ENCODE results near the gene RNASET2. TPM values are rescaled to one million over a fixed set of nuclear protein-coding genes. Genes with fewer than 3 reads are reported as not detected.

RNASET2 gene
- total and polyA plus RNA-seq, 2 of the 13 experiments (the other 11 are each of a cell fraction or from before 2014, with no cell fraction given) = 44.6 to 597 TPM

DNA sequence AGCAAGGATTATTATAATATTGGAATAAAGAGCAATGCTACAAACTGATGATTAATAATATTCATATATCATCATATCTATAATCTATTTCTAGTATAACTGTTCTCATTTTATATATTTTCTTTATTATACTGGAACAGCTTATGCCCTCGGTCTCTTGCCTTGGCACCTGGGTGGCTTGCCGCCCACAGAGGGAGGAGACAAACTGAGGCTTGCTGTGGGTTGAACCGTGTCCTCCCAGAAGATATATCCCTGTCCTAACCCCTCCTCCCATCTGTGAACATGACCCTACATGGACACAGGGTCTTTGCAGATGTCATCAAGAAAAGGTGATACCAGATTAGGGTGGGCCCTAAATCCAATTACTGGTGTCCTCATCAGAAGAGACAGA, 4.7 kb downstream of the RNASET2 start (continued):
- no peak for TF ChIP-seq KAT7 (CRISPR knock-in tag; IDR thresholded peaks at IDR 0.05; ENCODE audit: borderline replicate concordance)
- no peak for TF ChIP-seq PRMT3 (CRISPR knock-in tag; IDR thresholded peaks at IDR 0.05; ENCODE audit: borderline replicate concordance, low read depth)
- TF ChIP-seq NR2C2 (CRISPR knock-in tag; IDR thresholded peaks at IDR 0.05; ENCODE audit: borderline replicate concordance) = no peak
- no peak for TF ChIP-seq TEAD2 (CRISPR knock-in tag; IDR thresholded peaks at IDR 0.05)
- no peak for TF ChIP-seq ZNF317 (CRISPR knock-in tag; IDR thresholded peaks at IDR 0.05)
- no peak for TF ChIP-seq BRF2 (CRISPR knock-in tag; IDR thresholded peaks at IDR 0.05)
- TF ChIP-seq, protein P1, sequence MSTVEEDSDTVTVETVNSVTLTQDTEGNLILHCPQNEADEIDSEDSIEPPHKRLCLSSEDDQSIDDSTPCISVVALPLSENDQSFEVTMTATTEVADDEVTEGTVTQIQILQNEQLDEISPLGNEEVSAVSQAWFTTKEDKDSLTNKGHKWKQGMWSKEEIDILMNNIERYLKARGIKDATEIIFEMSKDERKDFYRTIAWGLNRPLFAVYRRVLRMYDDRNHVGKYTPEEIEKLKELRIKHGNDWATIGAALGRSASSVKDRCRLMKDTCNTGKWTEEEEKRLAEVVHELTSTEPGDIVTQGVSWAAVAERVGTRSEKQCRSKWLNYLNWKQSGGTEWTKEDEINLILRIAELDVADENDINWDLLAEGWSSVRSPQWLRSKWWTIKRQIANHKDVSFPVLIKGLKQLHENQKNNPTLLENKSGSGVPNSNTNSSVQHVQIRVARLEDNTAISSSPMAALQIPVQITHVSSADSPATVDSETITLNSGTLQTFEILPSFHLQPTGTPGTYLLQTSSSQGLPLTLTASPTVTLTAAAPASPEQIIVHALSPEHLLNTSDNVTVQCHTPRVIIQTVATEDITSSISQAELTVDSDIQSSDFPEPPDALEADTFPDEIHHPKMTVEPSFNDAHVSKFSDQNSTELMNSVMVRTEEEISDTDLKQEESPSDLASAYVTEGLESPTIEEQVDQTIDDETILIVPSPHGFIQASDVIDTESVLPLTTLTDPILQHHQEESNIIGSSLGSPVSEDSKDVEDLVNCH (CRISPR knock-in tag; IDR thresholded peaks at IDR 0.05) = no peak
- no peak for TF ChIP-seq SP2 (CRISPR knock-in tag; IDR thresholded peaks at IDR 0.05)
- TF ChIP-seq, protein P2, sequence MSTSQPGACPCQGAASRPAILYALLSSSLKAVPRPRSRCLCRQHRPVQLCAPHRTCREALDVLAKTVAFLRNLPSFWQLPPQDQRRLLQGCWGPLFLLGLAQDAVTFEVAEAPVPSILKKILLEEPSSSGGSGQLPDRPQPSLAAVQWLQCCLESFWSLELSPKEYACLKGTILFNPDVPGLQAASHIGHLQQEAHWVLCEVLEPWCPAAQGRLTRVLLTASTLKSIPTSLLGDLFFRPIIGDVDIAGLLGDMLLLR (CRISPR knock-in tag; IDR thresholded peaks at IDR 0.05) = 0 out of 2 replicates have a peak, but pooled peaks have one; percentile 5
- TF ChIP-seq RFX5 (IDR thresholded peaks at IDR 0.05; ENCODE audit: low read depth, low read length) = no peak
- no peak for TF ChIP-seq ZNF367 (CRISPR knock-in tag; IDR thresholded peaks at IDR 0.05; ENCODE audit: borderline replicate concordance)
- TF ChIP-seq, protein P3, sequence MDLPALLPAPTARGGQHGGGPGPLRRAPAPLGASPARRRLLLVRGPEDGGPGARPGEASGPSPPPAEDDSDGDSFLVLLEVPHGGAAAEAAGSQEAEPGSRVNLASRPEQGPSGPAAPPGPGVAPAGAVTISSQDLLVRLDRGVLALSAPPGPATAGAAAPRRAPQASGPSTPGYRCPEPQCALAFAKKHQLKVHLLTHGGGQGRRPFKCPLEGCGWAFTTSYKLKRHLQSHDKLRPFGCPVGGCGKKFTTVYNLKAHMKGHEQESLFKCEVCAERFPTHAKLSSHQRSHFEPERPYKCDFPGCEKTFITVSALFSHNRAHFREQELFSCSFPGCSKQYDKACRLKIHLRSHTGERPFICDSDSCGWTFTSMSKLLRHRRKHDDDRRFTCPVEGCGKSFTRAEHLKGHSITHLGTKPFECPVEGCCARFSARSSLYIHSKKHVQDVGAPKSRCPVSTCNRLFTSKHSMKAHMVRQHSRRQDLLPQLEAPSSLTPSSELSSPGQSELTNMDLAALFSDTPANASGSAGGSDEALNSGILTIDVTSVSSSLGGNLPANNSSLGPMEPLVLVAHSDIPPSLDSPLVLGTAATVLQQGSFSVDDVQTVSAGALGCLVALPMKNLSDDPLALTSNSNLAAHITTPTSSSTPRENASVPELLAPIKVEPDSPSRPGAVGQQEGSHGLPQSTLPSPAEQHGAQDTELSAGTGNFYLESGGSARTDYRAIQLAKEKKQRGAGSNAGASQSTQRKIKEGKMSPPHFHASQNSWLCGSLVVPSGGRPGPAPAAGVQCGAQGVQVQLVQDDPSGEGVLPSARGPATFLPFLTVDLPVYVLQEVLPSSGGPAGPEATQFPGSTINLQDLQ (CRISPR knock-in tag; IDR thresholded peaks at IDR 0.05) = no peak
- TF ChIP-seq ARID2 (CRISPR knock-in tag; IDR thresholded peaks at IDR 0.05; ENCODE audit: borderline replicate concordance) = no peak
- no peak for TF ChIP-seq HNF4G (IDR thresholded peaks at IDR 0.05; ENCODE audit: borderline replicate concordance, low read depth, low read length)
- no peak for TF ChIP-seq HNF4G (CRISPR knock-in tag; IDR thresholded peaks at IDR 0.05; ENCODE audit: borderline replicate concordance, low read depth)
- TF ChIP-seq ZNF562 (CRISPR knock-in tag; IDR thresholded peaks at IDR 0.05; ENCODE audit: borderline replicate concordance) = no peak
- TF ChIP-seq RFX3 (CRISPR knock-in tag; IDR thresholded peaks at IDR 0.05) = no peak
- TF ChIP-seq AHR (CRISPR knock-in tag; IDR thresholded peaks at IDR 0.05) = no peak
- TF ChIP-seq, protein P4, sequence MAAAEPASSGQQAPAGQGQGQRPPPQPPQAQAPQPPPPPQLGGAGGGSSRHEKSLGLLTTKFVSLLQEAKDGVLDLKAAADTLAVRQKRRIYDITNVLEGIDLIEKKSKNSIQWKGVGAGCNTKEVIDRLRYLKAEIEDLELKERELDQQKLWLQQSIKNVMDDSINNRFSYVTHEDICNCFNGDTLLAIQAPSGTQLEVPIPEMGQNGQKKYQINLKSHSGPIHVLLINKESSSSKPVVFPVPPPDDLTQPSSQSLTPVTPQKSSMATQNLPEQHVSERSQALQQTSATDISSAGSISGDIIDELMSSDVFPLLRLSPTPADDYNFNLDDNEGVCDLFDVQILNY (CRISPR knock-in tag; conservative IDR thresholded peaks at IDR 0.05) = no peak

Measured in HepG2 (cell line).